ENCODE measurements around the gene SYT1. TPM values are rescaled to one million over a fixed set of nuclear protein-coding genes. Genes with fewer than 3 reads are reported as not detected.

The SYT1 gene
- total RNA-seq, 1 donor from 2014 or later: 0.79 TPM

- Histone ChIP-seq H3K36me3 (ENCODE audit: control insufficient read depth, insufficient read depth, low read length) (no peaks in the 10 kb centered on the region), H3K27me3 (ENCODE audit: control insufficient read depth, insufficient read depth, low read length) (no peaks in the 10 kb centered on the region), H3K4me3 (ENCODE audit: low read depth, low read length) (no peak overlapping the region)
- DNase-seq (ENCODE audit: low read depth): no peak
- no peak for TF ChIP-seq CTCF (IDR thresholded peaks at IDR 0.05; ENCODE audit: insufficient read depth, low read length, severe bottlenecking)
- FAIRE-seq: no peak
Measured at GRCh38 chr12:78949532-78949931, 85.0 kb downstream of the SYT1 start.

GRCh38 chr12:78951803-78952551 lies 87.4 kb downstream of the SYT1 start:
- TF ChIP-seq CTCF (IDR thresholded peaks at IDR 0.05; ENCODE audit: insufficient read depth, low read length, severe bottlenecking): no peak
- DNase-seq (ENCODE audit: low read depth) (peak; percentile 15), FAIRE-seq (no peak)
- Histone ChIP-seq H3K4me3 (ENCODE audit: low read depth, low read length) (no peak overlapping the region), H3K36me3 (ENCODE audit: control insufficient read depth, insufficient read depth, low read length) (no peaks in the 10 kb centered on the region), H3K27me3 (ENCODE audit: control insufficient read depth, insufficient read depth, low read length) (no peaks in the 10 kb centered on the region)

- H3K36me3 ChIP-seq (ENCODE audit: control insufficient read depth, insufficient read depth, low read length): no peaks in the 10 kb centered on the region
- no peak for DNase-seq (ENCODE audit: low read depth)
- no peak overlapping the region for H3K4me3 ChIP-seq (ENCODE audit: low read depth, low read length)
- no peak for TF ChIP-seq CTCF (IDR thresholded peaks at IDR 0.05; ENCODE audit: insufficient read depth, low read length, severe bottlenecking)
- H3K27me3 ChIP-seq (ENCODE audit: control insufficient read depth, insufficient read depth, low read length): no peaks in the 10 kb centered on the region
- no peak for FAIRE-seq
Measured at GRCh38 chr12:78952552-78952929, 88.0 kb downstream of the SYT1 start.

- H3K4me3 ChIP-seq (ENCODE audit: low read depth, low read length): no peak overlapping the region
- H3K27me3 ChIP-seq (ENCODE audit: control insufficient read depth, insufficient read depth, low read length): no peaks in the 10 kb centered on the region
- DNase-seq (ENCODE audit: low read depth) (no peak), FAIRE-seq (no peak)
- no peaks in the 10 kb centered on the region for H3K36me3 ChIP-seq (ENCODE audit: control insufficient read depth, insufficient read depth, low read length)
- no peak for TF ChIP-seq CTCF (IDR thresholded peaks at IDR 0.05; ENCODE audit: insufficient read depth, low read length, severe bottlenecking)
Measured at GRCh38 chr12:78958941-78959340, 94.4 kb downstream of the SYT1 start.

GRCh38 chr12:78959556-78959955 lies 95.0 kb downstream of the SYT1 start:
- TF ChIP-seq CTCF (IDR thresholded peaks at IDR 0.05; ENCODE audit: insufficient read depth, low read length, severe bottlenecking): no peak
- Histone ChIP-seq H3K27me3 (ENCODE audit: control insufficient read depth, insufficient read depth, low read length) (no peaks in the 10 kb centered on the region), H3K36me3 (ENCODE audit: control insufficient read depth, insufficient read depth, low read length) (no peaks in the 10 kb centered on the region), H3K4me3 (ENCODE audit: low read depth, low read length) (no peak overlapping the region)
- DNase-seq (ENCODE audit: low read depth) (no peak), FAIRE-seq (no peak)

- no peak for TF ChIP-seq CTCF (IDR thresholded peaks at IDR 0.05; ENCODE audit: insufficient read depth, low read length, severe bottlenecking)
- H3K4me3 ChIP-seq (ENCODE audit: low read depth, low read length): no peak overlapping the region
- H3K27me3 ChIP-seq (ENCODE audit: control insufficient read depth, insufficient read depth, low read length): no peaks in the 10 kb centered on the region
- DNase-seq (ENCODE audit: low read depth) (no peak), FAIRE-seq (no peak)
- H3K36me3 ChIP-seq (ENCODE audit: control insufficient read depth, insufficient read depth, low read length): no peaks in the 10 kb centered on the region
Measured at GRCh38 chr12:78961171-78961570, 96.6 kb downstream of the SYT1 start.

Data from bronchial epithelial cell (primary cell).